ENCODE measurements around the gene HACL1.

HACL1 gene

GRCh38 chr3:15513810-15514662 lies 87.3 kb downstream of the HACL1 start:
- Histone ChIP-seq H3K9me3 (ENCODE audit: severe bottlenecking) (no peaks in the 10 kb centered on the region), H3K27me3 (ENCODE audit: insufficient read depth, poor library complexity, severe bottlenecking) (no peaks in the 10 kb centered on the region), H3K27ac (ENCODE audit: poor library complexity, severe bottlenecking) (no peak overlapping the region), H3K36me3 (ENCODE audit: low read depth) (no peaks in the 10 kb centered on the region), H3K4me3 (ENCODE audit: severe bottlenecking) (no peak overlapping the region), H3K4me1 (ENCODE audit: insufficient read depth, poor library complexity, severe bottlenecking) (no peaks in the 10 kb centered on the region)
- no peak for ATAC-seq (ENCODE audit: low read depth)
- TF ChIP-seq, protein P1, sequence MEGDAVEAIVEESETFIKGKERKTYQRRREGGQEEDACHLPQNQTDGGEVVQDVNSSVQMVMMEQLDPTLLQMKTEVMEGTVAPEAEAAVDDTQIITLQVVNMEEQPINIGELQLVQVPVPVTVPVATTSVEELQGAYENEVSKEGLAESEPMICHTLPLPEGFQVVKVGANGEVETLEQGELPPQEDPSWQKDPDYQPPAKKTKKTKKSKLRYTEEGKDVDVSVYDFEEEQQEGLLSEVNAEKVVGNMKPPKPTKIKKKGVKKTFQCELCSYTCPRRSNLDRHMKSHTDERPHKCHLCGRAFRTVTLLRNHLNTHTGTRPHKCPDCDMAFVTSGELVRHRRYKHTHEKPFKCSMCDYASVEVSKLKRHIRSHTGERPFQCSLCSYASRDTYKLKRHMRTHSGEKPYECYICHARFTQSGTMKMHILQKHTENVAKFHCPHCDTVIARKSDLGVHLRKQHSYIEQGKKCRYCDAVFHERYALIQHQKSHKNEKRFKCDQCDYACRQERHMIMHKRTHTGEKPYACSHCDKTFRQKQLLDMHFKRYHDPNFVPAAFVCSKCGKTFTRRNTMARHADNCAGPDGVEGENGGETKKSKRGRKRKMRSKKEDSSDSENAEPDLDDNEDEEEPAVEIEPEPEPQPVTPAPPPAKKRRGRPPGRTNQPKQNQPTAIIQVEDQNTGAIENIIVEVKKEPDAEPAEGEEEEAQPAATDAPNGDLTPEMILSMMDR (IDR thresholded peaks at IDR 0.05; ENCODE audit: poor library complexity, severe bottlenecking): no peak
- DNase-seq (ENCODE audit: low spot score): no peak

DNA sequence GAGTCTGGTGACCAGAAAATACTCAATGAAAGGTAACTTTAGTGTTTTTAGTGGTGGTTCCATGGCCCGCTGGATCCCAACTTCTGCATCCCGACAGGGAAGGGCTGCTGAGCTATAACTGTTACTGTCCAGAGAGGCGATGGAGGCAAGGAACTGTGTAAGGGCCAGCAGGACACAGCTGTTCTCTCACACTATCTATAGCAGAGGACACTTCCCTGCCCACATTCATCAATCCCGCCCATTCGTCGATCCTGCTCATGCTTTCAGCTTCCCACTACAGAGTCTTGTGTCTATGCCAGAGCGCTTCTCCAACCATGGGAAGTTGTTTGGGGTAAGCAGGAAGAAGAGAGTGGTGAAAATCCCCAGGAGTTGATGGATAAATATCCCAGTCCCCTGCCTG lies 88.3 kb downstream of the HACL1 start:
- Histone ChIP-seq H3K27ac (ENCODE audit: poor library complexity, severe bottlenecking) (no peak overlapping the region), H3K27me3 (ENCODE audit: insufficient read depth, poor library complexity, severe bottlenecking) (no peaks in the 10 kb centered on the region), H3K4me3 (ENCODE audit: severe bottlenecking) (no peak overlapping the region), H3K9me3 (ENCODE audit: severe bottlenecking) (no peaks in the 10 kb centered on the region), H3K36me3 (ENCODE audit: low read depth) (no peaks in the 10 kb centered on the region), H3K4me1 (ENCODE audit: insufficient read depth, poor library complexity, severe bottlenecking) (no peaks in the 10 kb centered on the region)
- DNase-seq (ENCODE audit: low spot score): no peak
- TF ChIP-seq, protein P1 (IDR thresholded peaks at IDR 0.05; ENCODE audit: poor library complexity, severe bottlenecking): no peak
- ATAC-seq (ENCODE audit: low read depth): no peak

DNA sequence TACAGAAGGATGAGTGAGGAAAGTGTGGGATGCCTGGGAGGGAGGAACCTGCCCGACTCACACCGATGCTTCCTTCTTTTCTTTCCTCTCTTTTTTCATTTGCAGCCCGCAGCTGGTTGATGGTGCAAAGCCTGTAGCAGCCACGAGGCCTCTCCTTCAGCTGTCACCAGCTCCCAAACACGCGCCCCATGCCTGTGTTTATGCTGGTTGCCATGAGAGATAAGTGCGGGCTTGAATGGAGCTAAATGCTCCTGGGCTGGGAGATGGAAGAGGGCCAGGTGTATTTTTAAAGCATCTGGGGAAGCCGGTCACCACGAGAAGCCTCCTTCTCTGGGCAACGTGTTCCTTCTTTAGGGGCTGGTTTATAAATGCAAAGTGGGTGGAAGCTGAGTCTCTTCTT lies 89.2 kb downstream of the HACL1 start:
- ATAC-seq (ENCODE audit: low read depth): no peak
- no peaks in the 10 kb centered on the region for H3K27me3 ChIP-seq (ENCODE audit: insufficient read depth, poor library complexity, severe bottlenecking)
- H3K9me3 ChIP-seq (ENCODE audit: severe bottlenecking): no peaks in the 10 kb centered on the region
- H3K4me3 ChIP-seq (ENCODE audit: severe bottlenecking): no peak overlapping the region
- DNase-seq (ENCODE audit: low spot score): no peak
- H3K4me1 ChIP-seq (ENCODE audit: insufficient read depth, poor library complexity, severe bottlenecking): no peaks in the 10 kb centered on the region
- TF ChIP-seq, protein P1 (IDR thresholded peaks at IDR 0.05; ENCODE audit: poor library complexity, severe bottlenecking): no peak
- no peak overlapping the region for H3K27ac ChIP-seq (ENCODE audit: poor library complexity, severe bottlenecking)
- H3K36me3 ChIP-seq (ENCODE audit: low read depth): no peaks in the 10 kb centered on the region

GRCh38 chr3:15511156-15511555 lies 90.2 kb downstream of the HACL1 start:
- DNase-seq (ENCODE audit: low spot score) (no peak), ATAC-seq (ENCODE audit: low read depth) (no peak)
- Histone ChIP-seq H3K36me3 (ENCODE audit: low read depth) (no peaks in the 10 kb centered on the region), H3K27ac (ENCODE audit: poor library complexity, severe bottlenecking) (no peak overlapping the region), H3K4me1 (ENCODE audit: insufficient read depth, poor library complexity, severe bottlenecking) (no peaks in the 10 kb centered on the region), H3K9me3 (ENCODE audit: severe bottlenecking) (no peaks in the 10 kb centered on the region), H3K4me3 (ENCODE audit: severe bottlenecking) (no peak overlapping the region), H3K27me3 (ENCODE audit: insufficient read depth, poor library complexity, severe bottlenecking) (no peaks in the 10 kb centered on the region)
- TF ChIP-seq, protein P1 (IDR thresholded peaks at IDR 0.05; ENCODE audit: poor library complexity, severe bottlenecking): no peak
